Thoracic aorta (tissue), 2 donors: ENCODE measurements around the gene NLGN2. TPM values are rescaled to one million over a fixed set of nuclear protein-coding genes. Genes with fewer than 3 reads are reported as not detected.
"Not testable (repeated sequence)": the region's sequence is repeated elsewhere in the genome, so short reads cannot be mapped to it uniquely, and the experiment has no call there.

Experiments
- ATAC-seq: fragments of 150-250 bp; one replicate; pipeline ENCODE4 v1.8.0; 2017; ENCODE audit warnings: low read depth; ENCODE audit not compliant: insufficient number of reproducible peaks, low FRiP score
- DNase-seq: peaks from one replicate; pipeline ENCODE4 v3.0.0-alpha.2; 2020; ENCODE audit warnings: low spot score
- H3K27ac ChIP-seq, 2 donors: fragments of 200-600 bp; sonication (generic); 1 replicate in 1 of 2; 2 replicates in 1 of 2; pipeline ENCODE4 v1.5.1; 2016; ENCODE audit warnings: mild to moderate bottlenecking in 2 of 2, moderate library complexity in 2 of 2
- H3K27me3 ChIP-seq: fragments of 200-600 bp; sonication (generic); replicated peaks from 2 replicates; pipeline ENCODE4 v1.6.0; 2016; ENCODE audit warnings: mild to moderate bottlenecking; ENCODE audit not compliant: insufficient read depth
- H3K36me3 ChIP-seq: fragments of 200-600 bp; sonication (generic); one replicate; pipeline ENCODE4 v1.5.1; 2016
- H3K4me1 ChIP-seq, 2 donors: fragments of 200-600 bp; sonication (generic); 1 replicate in 1 of 2; 2 replicates in 1 of 2; pipeline versions ENCODE4 v1.5.1 to v1.6.0; 2016; ENCODE audit warnings: low read depth in 2 of 2, mild to moderate bottlenecking in 1 of 2; ENCODE audit not compliant: control insufficient read depth in 1 of 2
- H3K4me3 ChIP-seq: fragments of 200-600 bp; sonication (generic); 2 replicates; pipeline ENCODE4 v1.5.1; 2016; ENCODE audit warnings: mild to moderate bottlenecking
- H3K9me3 ChIP-seq: fragments of 200-600 bp; sonication (generic); 2 replicates; pipeline ENCODE4 v1.5.1; 2016
- total RNA-seq, 2 donors: library from RNA; depleted of rRNA; stranded (reverse); fragments of >200 nt; gene quantifications; one replicate each; pipeline versions ENCODE4 v1.1.0 to v1.2.3, GENCODE V29; 2016
- TF ChIP-seq, protein P1 (sequence below): fragments of 200-600 bp; sonication (generic); IDR thresholded peaks from one replicate; pipeline ENCODE4 v1.5.1; 2019; ENCODE audit warnings: antibody characterized with exemption

The NLGN2 gene
- total RNA-seq, result 10 to 100 TPM in 1 of 2 donors, 1 to 10 TPM in 1; 9.2 to 20.8 TPM

DNA sequence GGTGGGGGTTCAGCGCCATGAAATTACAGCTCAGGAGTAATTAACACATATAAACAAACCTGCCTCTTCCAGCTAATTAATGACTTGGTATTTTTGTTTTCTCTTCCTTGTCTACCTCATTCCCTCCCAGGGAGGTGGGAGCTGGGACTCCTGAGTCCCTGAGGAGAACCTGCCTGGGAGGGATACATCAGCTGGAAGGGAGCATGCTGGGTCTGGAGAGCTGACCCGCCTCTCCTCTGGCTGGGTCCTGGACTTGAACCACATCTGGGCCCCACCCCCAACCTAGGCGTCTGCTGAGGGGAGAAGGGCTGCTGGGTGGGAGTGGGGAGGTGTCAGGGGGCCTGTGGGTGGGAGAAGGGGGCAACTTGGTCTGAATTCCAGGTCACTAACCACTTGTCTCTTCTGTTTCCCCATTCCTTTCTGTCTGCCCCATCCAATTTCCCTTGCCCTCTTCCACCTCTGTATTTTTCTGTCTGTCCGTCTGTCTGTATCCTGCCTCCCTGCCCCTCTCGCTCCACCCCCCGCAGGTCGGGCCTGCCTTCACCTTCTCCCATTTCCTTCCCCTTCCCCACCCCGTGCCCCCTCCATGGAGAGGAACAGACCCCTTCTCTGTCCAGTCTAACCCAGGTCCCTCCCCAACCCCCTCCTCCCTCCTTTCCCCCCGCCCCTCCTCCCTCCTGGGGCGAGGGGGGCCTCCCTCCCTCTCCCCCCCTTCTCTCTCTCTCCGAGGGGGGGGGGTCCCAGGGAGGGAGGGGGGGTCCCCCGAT, at the start of gene NLGN2:
TSS of gene NLGN2 (plus strand) at position 361 of the 767 bp plus-strand sequence. CDS start 411 bp downstream, outside the sequence.
- peaks cover 13 to 17% of the 10 kb centered on the region in 2 donors for H3K4me1 ChIP-seq
- no peaks in the 10 kb centered on the region for H3K27me3 ChIP-seq
- TF ChIP-seq, protein P1, sequence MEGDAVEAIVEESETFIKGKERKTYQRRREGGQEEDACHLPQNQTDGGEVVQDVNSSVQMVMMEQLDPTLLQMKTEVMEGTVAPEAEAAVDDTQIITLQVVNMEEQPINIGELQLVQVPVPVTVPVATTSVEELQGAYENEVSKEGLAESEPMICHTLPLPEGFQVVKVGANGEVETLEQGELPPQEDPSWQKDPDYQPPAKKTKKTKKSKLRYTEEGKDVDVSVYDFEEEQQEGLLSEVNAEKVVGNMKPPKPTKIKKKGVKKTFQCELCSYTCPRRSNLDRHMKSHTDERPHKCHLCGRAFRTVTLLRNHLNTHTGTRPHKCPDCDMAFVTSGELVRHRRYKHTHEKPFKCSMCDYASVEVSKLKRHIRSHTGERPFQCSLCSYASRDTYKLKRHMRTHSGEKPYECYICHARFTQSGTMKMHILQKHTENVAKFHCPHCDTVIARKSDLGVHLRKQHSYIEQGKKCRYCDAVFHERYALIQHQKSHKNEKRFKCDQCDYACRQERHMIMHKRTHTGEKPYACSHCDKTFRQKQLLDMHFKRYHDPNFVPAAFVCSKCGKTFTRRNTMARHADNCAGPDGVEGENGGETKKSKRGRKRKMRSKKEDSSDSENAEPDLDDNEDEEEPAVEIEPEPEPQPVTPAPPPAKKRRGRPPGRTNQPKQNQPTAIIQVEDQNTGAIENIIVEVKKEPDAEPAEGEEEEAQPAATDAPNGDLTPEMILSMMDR, result no peak
- DNase-seq (no peak), ATAC-seq (no peak)
- no peak within 1 kb of the TSS for H3K27ac ChIP-seq
- no peaks in the 10 kb centered on the region for H3K36me3 ChIP-seq
- no peak within 1 kb of the TSS for H3K4me3 ChIP-seq
- H3K9me3 ChIP-seq, result no peaks in the 10 kb centered on the region

DNA sequence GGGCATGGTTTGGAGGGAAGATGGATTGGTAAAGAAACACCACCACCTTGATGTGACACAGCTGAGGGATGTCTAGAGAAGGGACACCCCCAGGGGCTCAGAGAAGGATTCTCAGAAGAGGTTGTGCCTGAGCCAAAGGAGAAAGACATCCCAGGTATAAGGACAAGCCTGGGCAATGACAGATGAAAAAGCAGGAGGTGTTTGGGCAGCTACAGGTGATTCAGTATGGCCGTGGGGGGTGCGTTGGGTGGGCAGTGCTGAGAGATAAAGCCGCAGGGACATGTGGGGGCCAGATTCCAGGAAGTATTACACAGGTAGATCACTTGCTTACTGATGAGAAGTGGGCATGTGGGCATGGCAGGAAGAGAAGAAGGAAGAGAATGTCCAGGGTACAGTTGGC, 45.7 kb upstream of the NLGN2 start:
- Histone ChIP-seq H3K4me1 (no peaks in the 10 kb centered on the region), H3K4me3 (no peak overlapping the region), H3K27ac (no peak overlapping the region), H3K36me3 (no peaks in the 10 kb centered on the region), H3K9me3 (no peaks in the 10 kb centered on the region), H3K27me3 (no peaks in the 10 kb centered on the region)
- DNase-seq (no peak), ATAC-seq (no peak)
- TF ChIP-seq, protein P1, result no peak

DNA sequence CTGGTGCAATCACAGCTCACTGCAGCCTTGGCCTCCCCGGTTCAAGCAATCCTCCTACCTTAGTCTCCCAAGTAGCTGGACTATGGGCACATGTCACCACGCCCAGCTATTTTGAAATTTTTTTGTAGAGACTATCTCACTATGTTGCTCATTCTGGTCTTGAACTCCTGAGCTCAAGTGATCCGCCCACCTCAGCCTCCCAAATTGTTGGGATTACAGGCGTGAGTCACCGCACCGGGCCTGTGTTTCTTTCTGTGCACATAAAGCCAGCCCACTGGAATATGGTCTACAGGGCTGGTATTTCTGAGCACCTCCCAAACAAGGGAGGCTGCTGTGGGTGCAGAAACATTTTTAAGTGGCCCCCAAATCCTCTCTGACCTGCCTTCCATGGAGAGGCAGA, 44.3 kb upstream of the NLGN2 start:
- Histone ChIP-seq H3K36me3 (no peaks in the 10 kb centered on the region), H3K27ac (no peak overlapping the region), H3K9me3 (no peaks in the 10 kb centered on the region), H3K4me1 (no peaks in the 10 kb centered on the region), H3K4me3 (no peak overlapping the region), H3K27me3 (no peaks in the 10 kb centered on the region)
- TF ChIP-seq, protein P1, result no peak
- DNase-seq (no peak), ATAC-seq (no peak)

DNA sequence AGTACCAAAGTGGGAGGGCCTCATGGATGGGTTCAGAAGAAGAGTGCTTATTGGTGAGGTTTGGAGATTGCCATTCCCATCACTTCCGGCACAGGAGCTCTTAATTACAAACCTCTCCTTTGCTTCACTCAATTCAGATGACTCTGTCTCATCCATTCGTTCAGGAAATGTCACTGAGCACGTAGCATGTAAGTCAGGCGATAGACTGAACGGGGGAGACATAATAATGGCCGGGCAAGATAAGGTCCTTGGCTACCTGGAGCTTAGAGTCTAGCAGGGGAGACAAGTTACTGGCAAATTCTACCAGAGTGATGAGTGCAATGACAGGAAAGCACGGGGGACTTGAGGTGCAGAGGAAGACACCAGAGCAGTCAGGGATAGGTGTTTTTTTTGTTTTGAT, 41.7 kb upstream of the NLGN2 start:
- H3K4me1 ChIP-seq, DNase-seq, H3K36me3 ChIP-seq, H3K27me3 ChIP-seq, H3K9me3 ChIP-seq, H3K4me3 ChIP-seq, H3K27ac ChIP-seq, ATAC-seq: not testable (repeated sequence)

DNA sequence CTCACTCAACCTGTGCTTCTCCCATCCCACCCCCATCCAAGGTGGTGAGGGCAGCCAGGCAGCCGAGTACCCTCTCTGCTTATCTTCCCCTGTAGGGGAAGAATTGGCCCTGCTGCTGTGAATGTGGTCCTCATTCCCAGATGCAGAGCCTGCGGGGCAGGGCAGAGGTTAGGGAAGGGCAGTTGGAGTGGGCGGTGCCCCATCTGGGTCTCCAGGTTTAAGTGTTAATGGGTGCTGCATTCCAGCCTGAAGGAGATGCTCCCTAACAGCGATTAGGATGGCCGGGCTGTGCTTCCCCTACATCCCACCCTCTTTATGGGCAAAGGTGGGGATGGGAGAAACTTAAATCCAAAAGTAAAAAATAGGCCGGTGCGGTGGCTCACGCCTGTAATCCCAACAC, 40.6 kb upstream of the NLGN2 start:
- Histone ChIP-seq H3K4me1 (no peaks in the 10 kb centered on the region), H3K4me3 (no peak overlapping the region), H3K36me3 (no peaks in the 10 kb centered on the region), H3K27me3 (no peaks in the 10 kb centered on the region), H3K27ac (no peak overlapping the region), H3K9me3 (no peaks in the 10 kb centered on the region)
- ATAC-seq (no peak), DNase-seq (no peak)
- TF ChIP-seq, protein P1, result no peak
